Raji (cell line): ENCODE results near the gene MASTL.

Experiments used
- POLR2A ChIP-seq: IDR thresholded peaks from 2 replicates; pipeline ENCODE4 v1.6.1; 2011; ENCODE audit warnings: low read depth, low read length, control low read depth; ENCODE audit not compliant: insufficient read depth

The MASTL gene

GRCh38 chr10:27155066-27155754 is at the start of gene MASTL:
Gene MASTL, plus strand, starts transcription at chr10:27155352. Its CDS starts 75 bp downstream, at chr10:27155427.
- TF ChIP-seq POLR2A, result peak; percentile 86

DNA sequence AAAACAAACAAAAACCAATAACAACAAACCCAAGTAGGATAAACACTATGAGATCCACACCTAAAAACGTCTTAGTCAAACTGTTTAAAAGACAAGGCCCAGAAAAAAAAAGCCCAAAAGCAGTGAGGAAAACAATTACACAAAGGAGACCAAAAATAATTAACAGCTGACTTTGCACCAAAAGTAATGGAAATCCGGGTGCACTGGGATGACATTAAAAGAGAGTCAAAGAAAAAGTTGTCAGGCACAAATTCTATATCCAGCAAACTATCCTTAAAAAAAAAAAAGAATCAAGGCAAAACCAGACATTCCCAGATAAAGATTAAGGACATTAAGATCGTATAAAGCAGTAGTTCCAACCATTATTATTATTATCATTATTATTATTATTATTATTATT is 47.0 kb upstream of the MASTL start:
- no peak for TF ChIP-seq POLR2A

GRCh38 chr10:27134371-27134770 is 20.8 kb upstream of the MASTL start:
- no peak for TF ChIP-seq POLR2A

GRCh38 chr10:27138277-27138676 is 16.9 kb upstream of the MASTL start:
- no peak for TF ChIP-seq POLR2A

- TF ChIP-seq POLR2A, result no peak
Observed at GRCh38 chr10:27143686-27144085, 11.5 kb upstream of the MASTL start.

GRCh38 chr10:27145937-27146336 is 9.2 kb upstream of the MASTL start:
- no peak for TF ChIP-seq POLR2A

DNA sequence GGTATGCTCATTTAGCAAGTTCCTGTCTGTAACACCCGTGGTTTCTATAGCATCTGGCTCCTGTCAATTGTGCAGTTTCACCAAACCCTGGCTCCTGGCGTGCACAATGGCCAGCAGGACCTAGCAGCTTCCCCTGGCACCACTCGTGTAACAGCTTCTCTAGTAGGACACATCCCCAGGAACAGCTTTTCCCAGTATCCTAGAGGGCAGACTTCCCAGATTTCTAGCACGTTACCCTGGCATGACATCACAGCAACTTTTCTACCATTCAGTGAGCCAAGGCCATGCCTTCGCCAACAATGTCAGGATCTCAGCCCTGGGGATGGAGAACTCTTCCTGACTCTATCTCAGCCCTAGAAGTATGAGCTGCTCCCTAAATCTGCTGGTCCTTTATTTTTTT is 7.5 kb upstream of the MASTL start:
- TF ChIP-seq POLR2A, result no peak

DNA sequence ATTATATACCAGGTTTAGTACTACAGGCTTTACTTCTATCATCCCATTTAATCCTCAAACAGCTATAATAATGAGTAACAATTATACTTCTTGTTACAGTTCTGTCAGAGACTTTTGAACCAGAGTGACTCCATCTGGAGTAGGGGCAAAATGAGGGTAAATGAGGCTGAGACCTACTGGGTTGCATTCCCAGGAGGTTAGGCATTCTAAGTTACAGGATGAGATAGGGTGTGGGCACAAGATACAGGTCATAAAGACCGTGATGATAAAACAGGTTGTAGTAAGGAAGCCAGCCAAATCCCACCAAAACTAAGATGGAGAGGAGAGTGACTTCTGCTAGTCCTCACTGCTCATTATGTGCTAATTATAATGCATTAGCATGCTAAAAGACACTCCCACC is 4.9 kb upstream of the MASTL start:
- no peak for TF ChIP-seq POLR2A

- no peak for TF ChIP-seq POLR2A
Observed at GRCh38 chr10:27152687-27153086, 2.5 kb upstream of the MASTL start.

- TF ChIP-seq POLR2A, result no peak
Observed at GRCh38 chr10:27153329-27153728, 1.8 kb upstream of the MASTL start.

GRCh38 chr10:27153845-27154193 is 1.3 kb upstream of the MASTL start:
- no peak for TF ChIP-seq POLR2A

- TF ChIP-seq POLR2A, result no peak
Observed at GRCh38 chr10:27157150-27157549, 2.0 kb downstream of the MASTL start.

DNA sequence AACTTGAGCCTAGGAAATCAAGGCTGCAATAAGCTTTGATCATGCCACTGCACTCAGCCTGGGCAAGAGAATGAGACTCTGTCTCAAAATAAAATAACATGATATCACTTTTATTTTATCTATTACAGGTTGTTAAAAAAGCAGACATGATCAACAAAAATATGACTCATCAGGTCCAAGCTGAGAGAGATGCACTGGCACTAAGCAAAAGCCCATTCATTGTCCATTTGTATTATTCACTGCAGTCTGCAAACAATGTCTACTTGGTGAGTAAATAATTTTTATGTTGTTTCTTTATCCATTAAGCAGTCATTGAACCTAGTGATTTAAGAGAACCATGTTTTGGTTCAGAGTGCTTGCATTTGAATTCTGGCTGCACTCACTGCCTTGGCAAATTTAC is 3.3 kb downstream of the MASTL start:
- TF ChIP-seq POLR2A, result no peak

DNA sequence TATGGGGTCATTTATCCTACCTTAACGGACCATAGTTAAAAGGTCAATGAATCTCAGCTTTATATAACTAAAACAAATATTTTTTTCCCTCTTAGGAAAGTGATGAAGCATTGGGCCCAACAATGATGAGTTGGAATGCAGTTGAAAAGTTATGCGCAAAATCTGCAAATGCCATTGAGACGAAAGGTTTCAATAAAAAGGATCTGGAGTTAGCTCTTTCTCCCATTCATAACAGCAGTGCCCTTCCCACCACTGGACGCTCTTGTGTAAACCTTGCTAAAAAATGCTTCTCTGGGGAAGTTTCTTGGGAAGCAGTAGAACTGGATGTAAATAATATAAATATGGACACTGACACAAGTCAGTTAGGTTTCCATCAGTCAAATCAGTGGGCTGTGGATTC is 14.7 kb downstream of the MASTL start:
- no peak for TF ChIP-seq POLR2A

- no peak for TF ChIP-seq POLR2A
Observed at GRCh38 chr10:27188259-27188658, 33.1 kb downstream of the MASTL start.

DNA sequence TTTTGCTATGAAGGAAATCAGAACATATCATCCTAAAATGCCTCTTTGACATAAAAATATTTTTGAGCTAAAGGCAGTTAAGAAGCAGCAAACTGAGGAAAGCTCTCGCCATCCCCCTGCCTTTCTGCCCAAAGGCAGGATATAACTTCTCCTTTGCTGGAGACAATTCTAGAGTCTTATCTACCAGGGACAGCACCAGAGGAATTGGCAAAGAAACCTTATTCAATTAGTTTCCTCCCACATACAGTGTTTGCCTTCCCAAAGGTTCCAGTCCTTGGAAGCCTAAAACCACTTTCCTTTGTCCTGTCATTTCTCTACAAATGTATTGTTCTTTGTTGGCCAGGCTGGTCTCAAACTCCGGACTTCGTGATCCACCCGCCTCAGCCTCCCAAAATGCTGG is 33.7 kb downstream of the MASTL start:
- TF ChIP-seq POLR2A, result no peak

GRCh38 chr10:27190508-27190907 is 35.4 kb downstream of the MASTL start:
- TF ChIP-seq POLR2A, result no peak
